Measurements from ENCODE around the gene B3GLCT. TPM values are rescaled to one million over a fixed set of nuclear protein-coding genes. Genes with fewer than 3 reads are reported as not detected.

Gene B3GLCT
- total and polyA plus RNA-seq, 2 experiments from 2014 or later: 5.7 to 10.8 TPM

DNA sequence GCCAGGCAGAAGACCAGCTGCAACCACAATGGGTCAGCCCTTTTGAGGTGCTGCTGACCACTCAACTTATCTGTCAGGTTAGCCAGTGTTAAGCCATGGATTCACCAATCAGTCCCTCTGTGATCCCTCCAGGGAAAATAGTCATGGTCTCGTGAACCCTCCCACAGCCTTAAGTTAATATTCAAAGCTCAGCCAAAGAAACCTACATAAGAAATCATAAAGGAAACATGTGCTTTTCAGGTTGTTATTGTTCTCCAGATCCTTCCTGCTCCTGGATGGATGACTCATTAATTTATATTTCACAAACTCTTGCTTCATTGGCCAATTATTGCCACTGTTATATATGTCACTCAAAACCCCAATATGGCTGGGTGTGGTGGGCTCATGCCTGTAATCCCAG, 161.9 kb downstream of the B3GLCT start:
- Histone ChIP-seq H3K27ac (no peak overlapping the region), H3K9me3 (ENCODE audit: low read depth) (no peaks in the 10 kb centered on the region), H2AFZ (no peak overlapping the region), H3K36me3 (replicated peaks; ENCODE audit: insufficient read depth, low read depth) (no peaks in the 10 kb centered on the region), H3K4me3 (no peak overlapping the region), H3K27me3 (no peaks in the 10 kb centered on the region), H3K4me2 (no peak overlapping the region), H3K4me1 (ENCODE audit: insufficient read depth) (peaks cover 5% of the 10 kb centered on the region), H3K79me2 (no peaks in the 10 kb centered on the region), H4K20me1 (ENCODE audit: insufficient read depth, poor library complexity, severe bottlenecking) (no peaks in the 10 kb centered on the region), H3K9me2 (replicated peaks; ENCODE audit: insufficient read depth) (no peaks in the 10 kb centered on the region)
- 83% methylated on average over 1 of the region's 1 CpG for WGBS (ENCODE audit: low lambda C conversion rate, missing lambda C conversion rate)
- TF ChIP-seq EZH2phosphoT487 (IDR thresholded peaks at IDR 0.05; ENCODE audit: low read depth, severe bottlenecking, unreplicated experiment) (no peak), EZH2 (IDR thresholded peaks at IDR 0.05; ENCODE audit: borderline replicate concordance) (no peak)
- TF ChIP-seq, protein P1, sequence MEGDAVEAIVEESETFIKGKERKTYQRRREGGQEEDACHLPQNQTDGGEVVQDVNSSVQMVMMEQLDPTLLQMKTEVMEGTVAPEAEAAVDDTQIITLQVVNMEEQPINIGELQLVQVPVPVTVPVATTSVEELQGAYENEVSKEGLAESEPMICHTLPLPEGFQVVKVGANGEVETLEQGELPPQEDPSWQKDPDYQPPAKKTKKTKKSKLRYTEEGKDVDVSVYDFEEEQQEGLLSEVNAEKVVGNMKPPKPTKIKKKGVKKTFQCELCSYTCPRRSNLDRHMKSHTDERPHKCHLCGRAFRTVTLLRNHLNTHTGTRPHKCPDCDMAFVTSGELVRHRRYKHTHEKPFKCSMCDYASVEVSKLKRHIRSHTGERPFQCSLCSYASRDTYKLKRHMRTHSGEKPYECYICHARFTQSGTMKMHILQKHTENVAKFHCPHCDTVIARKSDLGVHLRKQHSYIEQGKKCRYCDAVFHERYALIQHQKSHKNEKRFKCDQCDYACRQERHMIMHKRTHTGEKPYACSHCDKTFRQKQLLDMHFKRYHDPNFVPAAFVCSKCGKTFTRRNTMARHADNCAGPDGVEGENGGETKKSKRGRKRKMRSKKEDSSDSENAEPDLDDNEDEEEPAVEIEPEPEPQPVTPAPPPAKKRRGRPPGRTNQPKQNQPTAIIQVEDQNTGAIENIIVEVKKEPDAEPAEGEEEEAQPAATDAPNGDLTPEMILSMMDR (IDR thresholded peaks at IDR 0.05; ENCODE audit: poor library complexity): no peak
- no peak for DNase-seq (ENCODE audit: low spot score)

DNA sequence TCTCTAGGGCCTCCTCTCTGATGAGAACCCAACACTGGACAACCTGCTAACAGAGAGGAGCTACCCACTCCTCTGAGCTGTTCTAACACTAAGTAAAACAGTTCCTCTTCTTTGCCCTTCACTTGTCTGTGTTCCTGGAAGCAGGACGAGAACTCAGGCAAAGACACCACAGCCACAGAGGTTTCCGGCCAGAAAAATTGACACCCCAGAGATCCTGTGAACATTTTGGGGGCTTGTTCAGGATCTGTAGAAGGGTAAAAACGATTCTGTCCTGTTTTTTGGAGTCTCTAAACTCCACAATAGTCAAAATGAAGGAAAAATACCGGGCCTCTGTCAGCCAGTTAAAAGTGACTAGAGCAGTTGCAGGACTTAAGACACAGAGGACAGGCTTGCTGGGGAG, 165.9 kb downstream of the B3GLCT start:
- Histone ChIP-seq H3K4me3 (no peak overlapping the region), H4K20me1 (ENCODE audit: insufficient read depth, poor library complexity, severe bottlenecking) (no peaks in the 10 kb centered on the region), H3K27ac (no peak overlapping the region), H2AFZ (no peak overlapping the region), H3K9me3 (ENCODE audit: low read depth) (no peaks in the 10 kb centered on the region), H3K4me2 (no peak overlapping the region), H3K27me3 (no peaks in the 10 kb centered on the region), H3K36me3 (replicated peaks; ENCODE audit: insufficient read depth, low read depth) (no peaks in the 10 kb centered on the region), H3K9me2 (replicated peaks; ENCODE audit: insufficient read depth) (no peaks in the 10 kb centered on the region), H3K4me1 (ENCODE audit: insufficient read depth) (no peaks in the 10 kb centered on the region), H3K79me2 (no peaks in the 10 kb centered on the region)
- TF ChIP-seq EZH2phosphoT487 (IDR thresholded peaks at IDR 0.05; ENCODE audit: low read depth, severe bottlenecking, unreplicated experiment) (no peak), EZH2 (IDR thresholded peaks at IDR 0.05; ENCODE audit: borderline replicate concordance) (no peak)
- TF ChIP-seq, protein P1 (IDR thresholded peaks at IDR 0.05; ENCODE audit: poor library complexity): no peak
- DNase-seq (ENCODE audit: low spot score): no peak
- 66% methylated on average over 4 of the region's 4 CpGs for WGBS (ENCODE audit: low lambda C conversion rate, missing lambda C conversion rate)

DNA sequence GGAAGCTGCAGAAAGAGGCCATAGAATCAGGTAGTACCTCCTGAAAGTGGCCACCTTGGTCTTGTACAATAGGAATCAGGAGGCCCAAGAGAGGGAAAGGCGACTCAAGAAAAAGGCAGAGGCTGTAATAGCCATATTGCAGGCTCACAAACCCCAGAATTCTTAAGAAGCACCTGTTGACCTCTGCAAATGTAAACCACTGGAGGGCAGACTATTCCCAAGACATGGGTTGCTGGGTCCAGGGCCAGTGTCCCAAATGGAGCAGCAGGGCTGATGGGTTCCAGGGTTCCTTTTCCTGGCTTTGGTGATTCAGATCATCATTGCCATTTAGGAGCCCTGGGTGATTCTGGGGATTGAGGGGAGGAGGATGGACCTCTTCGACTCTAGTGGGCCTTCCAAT, 167.6 kb downstream of the B3GLCT start:
- no peaks in the 10 kb centered on the region for H3K36me3 ChIP-seq (replicated peaks; ENCODE audit: insufficient read depth, low read depth)
- no peak overlapping the region for H2AFZ ChIP-seq
- no peaks in the 10 kb centered on the region for H3K9me3 ChIP-seq (ENCODE audit: low read depth)
- H3K4me2 ChIP-seq: no peak overlapping the region
- no peak overlapping the region for H3K27ac ChIP-seq
- no peaks in the 10 kb centered on the region for H3K9me2 ChIP-seq (replicated peaks; ENCODE audit: insufficient read depth)
- no peak for TF ChIP-seq EZH2 (IDR thresholded peaks at IDR 0.05; ENCODE audit: borderline replicate concordance)
- TF ChIP-seq EZH2phosphoT487 (IDR thresholded peaks at IDR 0.05; ENCODE audit: low read depth, severe bottlenecking, unreplicated experiment): no peak
- TF ChIP-seq, protein P1 (IDR thresholded peaks at IDR 0.05; ENCODE audit: poor library complexity): no peak
- DNase-seq (ENCODE audit: low spot score): no peak
- H3K79me2 ChIP-seq: no peaks in the 10 kb centered on the region
- no peaks in the 10 kb centered on the region for H3K27me3 ChIP-seq
- WGBS (ENCODE audit: low lambda C conversion rate, missing lambda C conversion rate): 94% methylated on average over 2 of the region's 2 CpGs
- no peaks in the 10 kb centered on the region for H3K4me1 ChIP-seq (ENCODE audit: insufficient read depth)
- no peaks in the 10 kb centered on the region for H4K20me1 ChIP-seq (ENCODE audit: insufficient read depth, poor library complexity, severe bottlenecking)
- no peak overlapping the region for H3K4me3 ChIP-seq

DNA sequence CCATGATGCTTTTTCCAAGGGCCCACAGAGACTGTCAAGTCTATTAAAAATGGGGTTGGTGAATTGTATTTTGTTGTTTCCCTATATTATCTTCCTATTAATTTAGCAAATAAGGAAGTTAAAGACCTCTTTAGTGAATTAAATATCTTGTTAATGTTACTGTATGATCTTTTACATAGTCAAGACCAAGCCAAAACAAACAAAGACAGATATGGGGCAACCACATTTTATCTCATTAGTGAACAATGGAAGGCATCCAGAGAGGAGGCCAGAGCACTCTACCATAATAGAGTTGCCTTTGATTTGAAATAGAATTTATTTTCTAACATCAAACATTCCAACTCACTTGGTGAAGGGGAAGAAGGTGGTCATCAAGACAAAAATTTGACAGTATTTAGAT, 169.4 kb downstream of the B3GLCT start:
- DNase-seq (ENCODE audit: low spot score): no peak
- Histone ChIP-seq H3K79me2 (no peaks in the 10 kb centered on the region), H3K27me3 (no peaks in the 10 kb centered on the region), H3K9me2 (replicated peaks; ENCODE audit: insufficient read depth) (no peaks in the 10 kb centered on the region), H3K36me3 (replicated peaks; ENCODE audit: insufficient read depth, low read depth) (no peaks in the 10 kb centered on the region), H3K27ac (no peak overlapping the region), H3K4me2 (no peak overlapping the region), H2AFZ (no peak overlapping the region), H3K9me3 (ENCODE audit: low read depth) (no peaks in the 10 kb centered on the region), H3K4me3 (no peak overlapping the region), H3K4me1 (ENCODE audit: insufficient read depth) (no peaks in the 10 kb centered on the region), H4K20me1 (ENCODE audit: insufficient read depth, poor library complexity, severe bottlenecking) (no peaks in the 10 kb centered on the region)
- TF ChIP-seq, protein P1 (IDR thresholded peaks at IDR 0.05; ENCODE audit: poor library complexity): no peak
- TF ChIP-seq EZH2phosphoT487 (IDR thresholded peaks at IDR 0.05; ENCODE audit: low read depth, severe bottlenecking, unreplicated experiment): no peak
- no peak for TF ChIP-seq EZH2 (IDR thresholded peaks at IDR 0.05; ENCODE audit: borderline replicate concordance)

Measured in hepatocyte (in vitro differentiated cells).